ENCODE measurements around the gene MYRIP.

DNA sequence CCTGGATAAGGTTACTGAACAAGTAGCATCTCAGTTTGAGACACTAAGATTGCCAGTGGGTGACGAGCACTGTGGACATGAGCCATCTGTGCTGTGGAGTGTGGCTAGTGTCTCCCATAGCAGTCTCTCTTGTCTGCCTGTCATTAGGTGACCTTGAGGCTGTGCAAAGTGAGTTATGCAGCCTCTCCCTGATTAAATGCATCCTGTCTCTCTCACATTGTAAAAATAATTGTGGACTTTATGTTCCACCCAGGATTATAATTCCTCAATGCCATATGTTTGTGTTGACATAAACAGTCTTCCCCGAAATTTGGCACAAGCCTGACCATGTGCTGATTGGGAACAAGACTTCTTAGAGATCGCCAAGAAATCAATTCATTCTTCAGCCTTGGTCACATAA is 168.9 kb downstream of the MYRIP start:
- no peak for TF ChIP-seq POLR2A (IDR thresholded peaks at IDR 0.05)
- TF ChIP-seq, protein P1, sequence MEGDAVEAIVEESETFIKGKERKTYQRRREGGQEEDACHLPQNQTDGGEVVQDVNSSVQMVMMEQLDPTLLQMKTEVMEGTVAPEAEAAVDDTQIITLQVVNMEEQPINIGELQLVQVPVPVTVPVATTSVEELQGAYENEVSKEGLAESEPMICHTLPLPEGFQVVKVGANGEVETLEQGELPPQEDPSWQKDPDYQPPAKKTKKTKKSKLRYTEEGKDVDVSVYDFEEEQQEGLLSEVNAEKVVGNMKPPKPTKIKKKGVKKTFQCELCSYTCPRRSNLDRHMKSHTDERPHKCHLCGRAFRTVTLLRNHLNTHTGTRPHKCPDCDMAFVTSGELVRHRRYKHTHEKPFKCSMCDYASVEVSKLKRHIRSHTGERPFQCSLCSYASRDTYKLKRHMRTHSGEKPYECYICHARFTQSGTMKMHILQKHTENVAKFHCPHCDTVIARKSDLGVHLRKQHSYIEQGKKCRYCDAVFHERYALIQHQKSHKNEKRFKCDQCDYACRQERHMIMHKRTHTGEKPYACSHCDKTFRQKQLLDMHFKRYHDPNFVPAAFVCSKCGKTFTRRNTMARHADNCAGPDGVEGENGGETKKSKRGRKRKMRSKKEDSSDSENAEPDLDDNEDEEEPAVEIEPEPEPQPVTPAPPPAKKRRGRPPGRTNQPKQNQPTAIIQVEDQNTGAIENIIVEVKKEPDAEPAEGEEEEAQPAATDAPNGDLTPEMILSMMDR (IDR thresholded peaks at IDR 0.05 in 8 of 11, conservative IDR thresholded peaks at IDR 0.05 in 3 of 11): no peak
